DMS 273 (cell line): ENCODE results near the gene DCUN1D4.

Experiments
- DNase-seq: peaks from one replicate; lab custom pipeline; 2025; ENCODE audit not compliant: unreplicated experiment; lab: John Stamatoyannopoulos, UW

Gene DCUN1D4

DNA sequence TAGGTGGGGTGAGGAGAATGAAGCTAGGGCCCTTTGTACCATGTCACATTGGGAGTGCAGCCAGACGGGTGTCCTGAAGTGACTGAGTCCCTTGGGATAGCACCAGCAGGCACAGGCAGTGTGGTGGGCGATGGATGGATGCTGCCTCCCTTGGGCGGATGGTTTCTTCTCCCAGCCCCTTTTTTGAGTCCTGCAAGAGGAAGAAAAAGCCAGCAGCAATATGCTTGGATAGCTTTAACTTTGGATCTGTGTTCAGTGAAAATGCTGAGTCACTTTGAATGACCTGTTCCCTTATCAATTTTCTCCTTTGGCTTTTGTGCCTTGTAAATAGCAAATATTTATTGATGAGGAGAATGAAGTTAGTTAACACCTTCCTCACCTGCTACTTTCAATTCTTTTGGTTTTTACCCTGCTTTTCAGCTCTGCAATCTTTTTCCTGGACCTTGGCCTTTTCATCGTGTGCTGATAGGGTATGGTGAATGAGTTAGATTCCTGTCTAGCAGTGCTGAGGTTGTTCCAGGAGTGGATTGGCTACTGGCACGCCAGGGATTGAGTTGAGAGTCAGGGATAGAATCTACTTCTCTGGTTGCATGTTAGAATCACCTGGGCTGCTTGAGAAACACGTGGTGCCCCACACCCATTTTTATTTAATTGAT, 10.2 kb downstream of the DCUN1D4 start:
- DNase-seq: no peak

DNA sequence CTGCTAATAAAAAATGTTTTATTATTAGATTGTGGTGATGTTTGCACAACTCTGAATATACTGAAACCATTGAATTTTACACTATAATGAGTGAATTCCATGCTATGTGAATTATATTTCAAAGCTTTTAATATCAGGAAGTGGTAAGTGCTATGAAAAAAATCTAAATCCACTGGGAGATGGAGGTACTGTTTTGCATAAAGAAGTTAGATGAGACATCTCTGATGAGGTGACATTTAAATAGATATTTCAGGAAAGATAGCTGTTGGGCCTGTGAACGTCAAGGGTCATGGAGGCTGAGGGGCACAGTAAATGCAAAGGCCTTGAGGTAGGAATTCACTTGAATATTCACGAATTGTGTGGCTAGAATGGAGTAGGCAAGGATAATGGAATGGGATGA, 12.3 kb downstream of the DCUN1D4 start:
- DNase-seq: no peak

DNA sequence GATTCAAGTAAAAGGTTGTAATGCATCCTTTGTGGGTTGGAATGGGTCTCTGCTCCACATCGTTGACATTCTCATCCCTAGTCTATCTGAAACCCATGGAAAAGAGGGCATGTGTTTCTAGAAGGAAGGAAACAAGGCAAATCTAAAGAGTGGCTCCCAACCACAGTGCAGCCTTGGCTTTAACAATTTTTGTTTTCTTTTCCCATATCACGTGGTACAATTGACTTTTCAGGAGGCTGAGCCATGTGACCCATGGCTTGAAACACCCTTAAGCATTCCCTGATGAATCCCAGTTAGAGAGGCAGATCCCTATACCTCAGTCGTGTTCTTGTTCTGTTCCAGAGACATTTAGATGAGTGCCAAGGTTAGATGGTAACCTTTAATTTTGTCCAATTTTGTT, 12.8 kb downstream of the DCUN1D4 start:
- no peak for DNase-seq

DNA sequence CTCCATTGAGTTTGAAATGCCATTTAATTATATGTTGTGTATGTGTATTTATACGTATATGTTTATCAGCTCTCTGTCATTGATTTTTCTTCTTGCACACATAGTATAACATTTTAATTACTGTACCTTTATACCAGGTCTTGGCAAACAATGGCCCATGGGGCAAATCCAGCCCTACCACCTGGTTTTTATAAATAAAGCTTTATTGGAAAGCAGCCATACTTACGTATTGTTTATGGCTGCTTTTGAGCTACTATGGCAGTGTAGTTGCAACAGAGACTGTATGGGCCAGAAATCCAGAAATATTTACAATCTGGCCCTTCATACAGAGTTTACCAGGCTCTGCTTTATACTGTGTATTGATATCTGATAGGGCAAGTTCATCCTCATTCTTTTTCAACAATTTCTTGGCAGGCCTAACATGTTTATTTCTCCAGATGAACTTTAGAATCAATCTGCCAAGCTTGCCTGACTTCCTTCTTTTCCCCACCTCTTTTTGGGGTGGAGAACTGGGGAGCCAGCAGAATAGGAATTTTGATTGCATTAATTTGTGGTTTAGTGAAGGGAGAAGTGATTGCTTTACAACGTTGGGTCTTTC, 15.8 kb downstream of the DCUN1D4 start:
- DNase-seq: no peak

DNA sequence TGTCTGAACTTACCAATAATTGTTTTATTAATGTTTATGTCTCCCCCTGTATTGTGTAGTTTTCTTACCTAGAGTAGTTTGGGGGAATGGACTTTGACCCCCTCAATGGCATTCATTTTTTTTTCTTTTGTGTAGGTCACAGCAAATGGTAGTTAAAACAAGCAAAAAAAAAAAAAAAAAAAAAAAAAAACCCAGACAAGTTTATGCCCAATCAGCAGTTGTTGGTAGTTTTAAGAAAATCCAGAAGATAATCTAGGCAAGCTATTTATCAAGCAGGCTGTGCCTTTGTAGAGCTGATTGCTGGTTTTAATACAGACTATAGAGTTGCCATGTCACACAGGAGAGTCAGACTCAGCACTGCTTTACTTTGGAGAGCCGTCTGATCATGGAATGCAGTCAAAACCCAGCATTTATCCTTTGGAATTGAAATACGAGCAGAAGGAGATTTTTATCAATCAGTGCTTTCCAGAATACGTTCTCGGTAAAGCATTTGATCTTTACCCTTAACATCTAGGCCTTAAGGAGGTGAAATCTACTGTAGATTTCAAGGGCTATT, 16.6 kb downstream of the DCUN1D4 start:
- DNase-seq: no peak

DNA sequence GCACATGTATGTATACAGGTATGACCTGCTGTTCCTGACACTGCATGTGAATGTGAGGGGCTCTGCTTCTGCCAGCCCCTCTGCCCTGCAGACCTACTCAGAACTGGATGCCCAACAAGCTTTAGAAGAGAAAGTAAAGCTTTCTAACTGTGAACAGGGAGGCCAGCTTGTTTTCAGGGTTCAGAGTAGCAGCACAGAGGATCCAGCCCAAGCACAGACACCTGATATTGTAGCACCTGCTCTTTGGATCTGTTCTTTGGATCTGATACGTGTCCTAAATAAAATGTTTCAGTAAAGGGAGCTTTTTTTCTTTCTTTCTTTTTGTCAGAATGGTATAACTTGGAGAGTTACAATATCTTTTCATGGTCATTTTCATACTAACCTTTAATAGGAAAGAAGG, 19.2 kb downstream of the DCUN1D4 start:
- no peak for DNase-seq

DNA sequence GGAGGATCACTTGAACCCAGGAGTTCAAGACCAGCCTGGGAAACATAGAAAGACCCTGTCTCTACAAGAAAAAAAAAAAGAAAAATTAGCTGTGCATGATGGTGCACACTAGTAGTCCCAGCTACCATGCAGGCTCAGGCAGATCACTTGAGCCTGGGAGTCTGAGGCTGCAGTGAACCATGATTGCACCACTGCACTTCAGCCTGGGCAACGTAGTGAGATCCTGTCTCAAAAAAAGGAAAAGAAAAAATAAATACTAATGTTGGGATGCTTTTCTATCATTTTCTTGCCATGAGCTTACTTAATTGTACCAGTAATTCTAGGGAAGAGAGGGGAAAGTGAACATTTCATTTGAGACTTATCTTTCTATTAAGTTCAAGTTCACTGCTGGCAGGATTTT, 19.8 kb downstream of the DCUN1D4 start:
- no peak for DNase-seq

DNA sequence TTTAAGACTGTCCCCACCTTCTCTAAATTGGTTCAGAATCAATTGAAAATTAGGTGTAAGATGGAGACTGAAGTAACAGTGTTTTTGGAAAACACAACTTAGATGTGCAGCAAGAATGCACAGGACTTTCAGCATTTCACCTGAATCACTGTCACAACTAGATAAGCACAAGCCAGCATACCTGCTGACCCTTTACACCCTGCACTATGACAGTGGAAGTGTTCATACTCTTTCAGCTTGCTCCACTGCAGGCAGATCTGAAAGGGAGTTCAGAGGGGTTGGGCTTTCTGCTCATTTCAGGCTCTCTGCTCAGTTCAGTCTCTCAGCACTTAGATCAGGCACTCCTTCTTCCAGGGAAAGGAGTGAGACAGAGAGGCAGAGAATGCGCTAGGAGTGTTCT, 22.8 kb downstream of the DCUN1D4 start:
- no peak for DNase-seq

DNA sequence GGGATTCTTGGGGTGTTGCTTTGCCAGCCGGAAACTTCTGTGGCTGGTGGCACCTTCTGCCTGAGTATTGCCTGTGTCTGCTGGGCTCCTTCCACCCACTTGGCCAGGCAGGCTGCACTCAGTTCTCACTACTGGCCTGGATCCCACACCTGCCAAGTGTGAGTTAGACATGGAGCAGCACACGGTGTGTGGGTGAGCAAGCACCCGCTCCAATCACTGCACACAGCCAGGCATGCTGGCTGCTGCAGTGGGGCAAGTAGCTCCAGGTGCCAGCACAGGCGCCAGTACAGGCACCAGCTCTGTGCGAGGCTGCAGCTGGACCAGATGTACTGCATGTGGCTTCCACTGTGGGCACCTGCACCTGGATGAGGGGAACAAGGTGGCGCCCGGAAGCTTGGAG, 23.9 kb downstream of the DCUN1D4 start:
- DNase-seq: no peak

DNA sequence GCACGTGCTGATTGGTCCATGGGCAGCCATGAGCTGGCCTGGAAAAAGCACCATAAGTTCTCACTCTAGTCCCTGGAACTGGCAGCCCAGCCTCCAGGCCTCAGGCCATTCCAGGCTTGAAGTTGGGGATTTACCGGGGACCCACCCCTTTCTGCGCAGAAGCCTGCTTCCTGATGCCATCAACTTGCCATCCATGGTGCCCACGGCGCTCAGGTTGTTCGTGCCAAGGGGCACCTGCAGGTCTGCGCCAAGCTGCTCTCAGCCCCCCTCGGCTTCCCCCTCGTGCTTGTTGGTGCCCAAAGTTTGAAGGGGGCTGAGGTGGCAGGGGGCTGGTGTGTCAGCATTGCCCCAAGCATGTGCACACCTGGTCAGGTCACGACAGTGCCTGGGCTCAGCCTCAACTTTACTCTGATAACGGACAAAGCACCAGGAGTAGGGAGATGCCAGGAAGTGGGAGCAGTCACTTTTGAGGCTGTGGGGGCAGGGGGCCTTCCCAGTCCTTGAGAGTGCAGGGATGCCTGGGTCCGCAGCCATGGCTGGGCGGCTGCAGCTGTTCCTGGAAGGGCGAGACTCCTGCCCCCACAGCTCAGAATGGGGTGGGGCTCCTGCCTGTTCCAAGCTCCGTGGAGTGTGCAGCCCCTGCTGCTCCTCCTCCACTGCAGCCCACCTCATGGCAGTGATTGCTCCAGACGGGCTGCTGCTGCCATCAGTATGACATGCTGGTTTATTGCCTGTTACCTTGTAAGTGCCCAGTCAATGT, 24.9 kb downstream of the DCUN1D4 start:
- DNase-seq: no peak

DNA sequence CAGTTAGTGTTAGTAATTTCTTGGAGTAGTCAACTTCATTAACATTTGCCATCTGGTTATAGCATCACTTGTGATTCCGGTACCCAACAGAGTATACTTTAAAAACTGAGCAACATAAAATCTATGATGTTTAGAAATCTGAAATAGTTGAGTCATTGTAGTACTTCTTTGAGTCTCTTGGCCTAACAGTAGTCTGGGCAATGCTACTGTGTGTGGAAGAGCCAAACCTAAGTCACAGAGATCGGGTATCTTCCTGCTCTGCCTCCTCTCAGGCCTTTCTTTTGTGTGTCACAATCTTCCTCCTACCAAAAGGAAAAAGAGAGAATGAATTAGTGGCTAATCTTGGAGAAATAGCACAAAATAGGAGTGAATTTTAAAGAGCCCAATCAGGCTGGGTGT, 25.5 kb downstream of the DCUN1D4 start:
- no peak for DNase-seq

DNA sequence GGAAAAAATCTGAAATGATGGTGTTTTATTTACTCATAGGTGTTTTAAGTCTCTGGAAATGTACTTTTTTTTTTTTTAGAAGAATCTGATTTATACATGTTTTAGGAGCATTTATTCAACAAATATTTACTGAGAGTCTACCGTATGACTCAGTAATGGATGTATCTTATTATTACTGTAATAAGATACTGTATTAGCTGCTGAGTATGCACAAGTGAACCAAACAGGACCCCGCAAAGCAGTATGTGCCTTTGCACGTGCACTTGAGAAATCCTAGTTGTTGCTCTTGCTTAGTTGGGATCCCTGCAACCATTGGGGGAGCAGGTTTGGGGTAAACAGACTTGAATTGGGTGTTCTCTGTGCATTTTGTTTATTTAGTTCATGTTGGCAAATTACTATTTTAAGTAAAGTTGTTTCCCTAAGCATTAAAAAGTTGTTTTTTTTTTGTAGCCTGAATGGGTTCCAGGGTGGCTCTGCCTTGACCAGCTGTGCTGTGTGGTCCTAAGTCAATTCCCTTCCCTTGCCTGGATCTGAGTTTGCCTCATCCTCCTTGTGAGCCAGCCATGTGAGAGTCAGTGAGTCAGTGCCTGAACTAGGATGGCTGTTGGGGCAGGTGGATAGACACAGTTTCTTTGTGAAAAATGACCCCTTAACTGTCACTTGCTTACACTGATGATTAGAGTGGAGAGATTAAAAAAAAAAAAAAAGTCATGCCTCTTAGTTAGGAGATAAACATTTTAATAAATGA, 27.7 kb downstream of the DCUN1D4 start:
- no peak for DNase-seq

DNA sequence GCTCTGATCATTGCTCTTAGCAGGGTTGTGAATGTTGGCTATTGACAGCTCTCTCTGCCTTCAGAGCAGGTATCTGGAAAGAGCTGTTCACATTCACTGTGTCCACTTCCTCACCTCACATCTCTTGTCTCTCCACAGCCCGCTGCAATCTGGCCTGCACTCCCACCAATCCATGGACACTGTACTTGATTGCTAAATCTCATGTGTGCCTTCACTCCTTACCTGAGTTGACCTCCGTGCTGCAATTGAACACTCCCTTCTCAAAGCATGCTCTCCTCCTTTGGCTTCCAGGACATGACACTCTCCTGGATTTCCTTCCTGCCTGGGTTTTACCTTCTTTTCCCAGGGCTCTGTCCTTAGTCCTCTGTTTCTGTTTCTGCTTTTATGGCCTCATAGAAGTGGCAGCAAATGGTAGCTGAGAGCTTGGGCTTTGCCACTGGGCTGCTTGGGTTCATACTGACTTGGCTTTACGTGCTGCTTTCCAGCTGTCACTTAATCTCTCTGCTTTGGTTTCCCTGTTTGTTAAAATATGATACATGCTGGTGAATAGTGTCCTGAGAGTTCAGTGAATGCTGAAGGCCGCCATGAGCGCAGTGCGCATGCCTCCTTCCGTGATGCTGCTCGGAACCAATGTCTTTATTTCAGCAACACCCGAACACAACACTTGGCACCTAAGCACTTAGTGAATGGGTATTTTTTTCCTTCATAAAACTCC, 29.5 kb downstream of the DCUN1D4 start:
- DNase-seq: no peak

DNA sequence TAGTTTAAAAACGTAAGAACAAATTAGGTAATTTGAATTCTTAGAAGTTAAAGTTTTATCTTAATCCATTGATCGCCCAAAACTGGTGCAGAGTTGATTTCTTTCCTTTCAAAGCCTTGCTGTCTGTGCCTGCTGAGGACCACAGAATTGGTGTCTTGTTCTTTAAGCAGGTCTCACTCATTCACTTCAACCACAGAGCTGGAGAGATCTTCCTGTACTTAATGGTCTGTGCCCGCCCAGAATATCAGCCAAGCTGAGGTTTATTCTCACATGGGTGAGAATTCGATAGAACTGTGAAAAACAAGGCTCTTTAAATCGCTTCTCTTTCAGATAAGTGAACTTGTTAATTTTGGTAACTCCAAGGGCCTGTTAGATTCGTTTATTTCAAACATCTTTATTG, 31.6 kb downstream of the DCUN1D4 start:
- no peak for DNase-seq

DNA sequence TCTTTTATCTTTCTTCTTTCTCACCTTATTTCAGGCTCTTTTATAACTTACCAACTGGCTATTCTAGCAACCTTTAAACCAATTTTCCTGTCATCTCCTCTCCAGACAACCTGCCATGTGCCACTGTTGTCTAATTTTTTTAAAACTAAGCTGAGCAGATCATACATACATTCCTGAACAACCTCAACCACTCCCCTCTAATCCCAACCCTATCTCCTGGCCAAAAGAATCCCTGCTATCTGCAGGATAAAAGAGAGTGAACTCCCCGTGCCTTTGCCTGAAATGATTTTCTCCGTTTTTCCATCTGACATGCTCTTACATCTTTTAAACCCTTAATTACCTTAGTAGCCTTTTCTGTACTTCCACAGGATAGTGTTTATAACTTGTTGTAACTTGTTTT, 35.5 kb downstream of the DCUN1D4 start:
- DNase-seq: no peak

DNA sequence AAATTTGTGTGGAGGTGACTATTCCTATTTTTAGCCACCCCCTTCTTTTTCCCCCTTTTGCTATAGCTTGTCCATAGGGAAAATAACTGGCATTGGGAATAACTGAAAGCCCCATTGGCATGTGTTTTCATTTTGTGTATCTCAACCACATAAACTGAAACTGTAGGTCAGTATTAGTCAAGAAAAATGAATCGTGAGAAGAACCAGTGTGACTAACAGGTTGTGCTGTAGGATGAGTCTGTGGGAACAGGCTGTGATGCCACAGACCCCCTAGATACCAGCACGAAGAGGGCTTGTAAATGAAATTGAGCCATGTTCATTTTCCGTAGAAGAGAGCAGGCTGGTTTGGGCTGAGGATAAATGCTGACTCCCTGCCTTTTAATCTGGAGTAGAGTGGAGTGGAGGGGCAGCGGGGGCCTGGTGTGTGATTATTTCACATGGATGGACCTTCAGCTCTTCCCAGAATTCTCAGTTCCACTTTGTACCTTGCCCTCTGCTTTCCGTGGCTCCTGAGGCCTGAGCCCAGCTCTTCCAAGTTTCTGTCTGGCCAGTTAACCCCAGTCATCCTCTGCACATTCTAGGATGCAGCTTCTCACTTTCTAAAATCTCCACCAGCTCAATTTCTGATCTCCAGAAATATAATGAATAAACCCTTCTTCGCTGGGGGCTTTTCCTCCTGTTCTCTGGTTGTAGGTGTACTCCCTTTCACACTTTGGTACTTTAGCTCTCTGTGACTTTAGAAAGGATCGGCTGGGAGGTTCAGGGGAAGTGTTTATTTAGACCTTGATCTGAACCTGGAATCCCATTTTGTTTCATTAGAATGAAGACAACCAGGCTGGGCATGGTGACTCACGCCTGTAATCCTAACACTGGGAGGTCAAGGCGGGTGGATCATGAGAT, 37.3 kb downstream of the DCUN1D4 start:
- DNase-seq: no peak

DNA sequence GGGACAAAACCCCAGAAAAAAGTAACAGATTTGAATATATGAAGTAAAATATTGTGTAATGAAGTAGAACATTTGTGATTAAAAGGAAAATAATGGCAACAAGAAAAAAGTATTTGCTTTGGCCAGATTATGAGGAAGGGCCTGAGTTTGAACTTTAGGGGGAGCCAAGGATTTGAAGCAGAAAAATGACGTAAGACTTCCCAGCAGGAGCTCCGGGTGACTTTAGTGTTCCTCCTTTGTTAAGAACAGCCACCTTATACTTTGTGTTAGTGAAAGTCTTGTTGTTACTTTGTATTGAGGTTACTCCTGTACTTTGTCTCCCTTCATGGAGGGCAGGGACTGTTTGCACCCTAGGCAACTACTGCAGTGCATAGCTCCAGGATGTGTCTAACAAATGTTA, 41.1 kb downstream of the DCUN1D4 start:
- no peak for DNase-seq

DNA sequence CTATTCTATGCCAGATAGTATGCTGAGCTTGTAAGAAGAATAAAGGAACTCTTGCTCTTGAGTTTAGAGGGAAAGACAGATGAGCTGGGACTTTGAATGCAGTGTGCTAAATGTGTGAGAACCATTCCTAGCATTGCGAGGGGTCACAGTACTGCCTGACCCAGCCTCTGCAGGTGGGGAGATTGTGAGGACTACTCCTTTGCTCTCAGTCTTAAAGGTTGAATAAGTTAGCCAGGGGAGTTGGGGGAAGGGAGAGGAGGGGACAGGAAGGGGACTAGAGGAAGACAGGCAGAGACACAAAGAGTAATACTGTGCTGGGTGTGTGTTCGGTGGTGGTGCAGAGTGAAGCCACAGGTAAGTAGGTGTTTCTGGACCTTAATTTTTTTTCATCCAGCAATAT, 41.7 kb downstream of the DCUN1D4 start:
- no peak for DNase-seq

DNA sequence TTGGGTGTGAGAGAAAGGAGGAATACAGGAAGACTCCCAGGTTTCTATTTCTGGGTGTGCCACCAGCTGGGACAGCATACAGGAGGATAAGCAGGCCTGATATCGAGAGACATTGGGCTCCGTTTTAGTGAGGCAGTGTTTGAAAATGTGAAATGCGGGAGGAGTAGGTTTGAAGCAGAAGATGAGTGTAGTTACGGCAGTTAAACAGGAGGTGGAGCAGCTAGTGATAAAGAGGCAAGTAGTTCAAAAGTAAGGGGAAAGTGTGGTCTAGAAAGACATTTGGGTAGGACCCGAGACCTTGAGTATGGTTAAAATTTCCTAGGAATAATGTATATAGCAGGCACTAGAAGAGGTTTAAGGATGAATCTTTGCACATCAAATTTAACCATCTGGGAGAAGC, 42.4 kb downstream of the DCUN1D4 start:
- DNase-seq: peak; percentile 31

DNA sequence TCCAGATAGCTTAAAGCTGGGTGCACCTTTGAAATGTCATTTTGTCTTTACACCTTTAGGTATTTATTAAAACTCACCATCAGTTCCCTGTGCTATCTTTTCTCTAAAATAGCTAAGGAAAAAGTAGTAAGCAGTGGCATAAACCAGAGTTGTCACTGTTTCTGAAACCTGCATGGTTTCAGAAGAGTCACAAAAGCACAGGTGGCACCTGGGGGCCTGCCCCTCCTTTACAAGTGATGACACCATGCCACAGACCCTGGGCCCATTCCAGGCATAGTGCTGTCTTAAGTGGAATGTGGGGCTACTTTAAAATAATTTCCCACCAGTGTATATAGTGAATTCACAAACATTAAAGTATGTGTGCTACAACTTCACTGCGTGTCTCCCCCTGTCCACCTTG, 47.8 kb downstream of the DCUN1D4 start:
- DNase-seq: no peak
